Activated CD4-positive, alpha-beta T cell treated with anti-CD3 and anti-CD28 coated beads for 36 hours (primary cell): Measurements from ENCODE around the gene SNRK. TPM values are rescaled to one million over a fixed set of nuclear protein-coding genes. Genes with fewer than 3 reads are reported as not detected.
A peak's percentile ranks its signal among the peaks of the same experiment; 100 is the strongest.

Experiments
- ATAC-seq: fragments of 200-7000 bp; cut with Tn5 transposase; one replicate; pipeline ENCODE4 v1.10.0; 2021; ENCODE audit warnings: mild to moderate bottlenecking, moderate library complexity
- CTCF ChIA-PET: fragments of 350-600 bp; sonication (Branson Sonifier 250); formaldehyde crosslinking; loops from one replicate; lab custom pipeline; 2021; ENCODE audit warnings: antibody characterized with exemption; lab: Charles Lee
- POLR2A ChIA-PET: fragments of 350-600 bp; sonication (Branson Sonifier 250); formaldehyde crosslinking; loops from one replicate; lab custom pipeline; 2021; ENCODE audit warnings: antibody characterized with exemption, inconsistent platforms; lab: Charles Lee
- DNase-seq: peaks from one replicate; pipeline ENCODE4 v3.0.0-alpha.2; 2020
- H3K27ac Mint-ChIP-seq: one replicate; pipeline ENCODE4 v1.8.0; 2021; ENCODE audit warnings: mixed read lengths
- H3K27me3 Mint-ChIP-seq: one replicate; pipeline ENCODE4 v1.8.0; 2021; ENCODE audit warnings: mixed read lengths
- H3K36me3 Mint-ChIP-seq: one replicate; pipeline ENCODE4 v1.8.0; 2021; ENCODE audit warnings: low read depth, mixed read lengths
- H3K4me1 Mint-ChIP-seq: one replicate; pipeline ENCODE4 v1.8.0; 2021; ENCODE audit warnings: mixed read lengths
- H3K4me3 Mint-ChIP-seq: one replicate; pipeline ENCODE4 v1.8.0; 2021; ENCODE audit warnings: mild to moderate bottlenecking, moderate library complexity, mixed read lengths
- H3K9me3 Mint-ChIP-seq: one replicate; pipeline ENCODE4 v1.8.0; 2021; ENCODE audit warnings: low read depth, mixed read lengths
- intact Hi-C, 2 experiments: fragments of 100-400 bp; cut with DNase I in 1 of 2; cut with micrococcal nuclease in 1 of 2; formaldehyde crosslinking; loops; one replicate each; pipeline versions ENCODE4 v1.14.2 to v1.15.1; 2022 to 2024; cut with DNase I, micrococcal nuclease
- total RNA-seq, 2 experiments: library from RNA; stranded (reverse); gene quantifications; one replicate each; pipeline ENCODE4 v1.2.3, GENCODE V29; 2021

The SNRK gene
- total RNA-seq, 2 experiments from 2014 or later, result 19.5 to 22.9 TPM

DNA sequence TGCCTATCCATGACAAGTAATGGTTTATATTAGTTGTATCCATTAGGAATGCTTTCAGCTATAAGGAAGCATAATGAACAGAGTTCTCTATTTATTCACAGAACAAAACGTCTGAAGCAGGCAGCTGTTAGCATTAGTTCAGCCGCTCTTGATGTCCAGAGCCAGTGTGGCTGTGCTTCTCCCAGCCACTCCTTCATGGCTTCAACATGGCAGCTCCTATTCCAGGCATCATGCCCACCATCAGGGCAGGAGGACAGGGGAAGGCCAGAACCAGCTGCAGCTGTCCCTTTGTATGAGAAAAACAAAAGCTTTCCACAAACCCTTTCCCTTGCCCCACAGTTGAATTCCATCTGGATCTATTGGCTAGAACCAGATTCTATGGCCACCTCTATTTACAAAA lies 12.9 kb upstream of the SNRK start:
- Mint-ChIP-seq H3K36me3 (no peaks in the 10 kb centered on the region), H3K4me3 (no peak overlapping the region), H3K9me3 (no peaks in the 10 kb centered on the region), H3K4me1 (no peaks in the 10 kb centered on the region), H3K27me3 (no peaks in the 10 kb centered on the region), H3K27ac (no peak overlapping the region)
- intact Hi-C loops, result no loop called here
- POLR2A ChIA-PET, result no interaction called here
- ATAC-seq (no peak), DNase-seq (no peak)
- CTCF ChIA-PET, result no interaction called here

GRCh38 chr3:43279082-43279481 lies 7.3 kb upstream of the SNRK start:
- ChIA-PET CTCF (interaction anchor here (0.8 kb wide), 1 partner anchor 225 kb away, joined by 3 read pairs; no protein-coding TSS in a partner anchor), POLR2A (no interaction called here)
- DNase-seq (no peak), ATAC-seq (peak; percentile 61)
- no peak overlapping the region for H3K4me3 Mint-ChIP-seq
- no peaks in the 10 kb centered on the region for H3K9me3 Mint-ChIP-seq
- H3K4me1 Mint-ChIP-seq, result peaks cover 7% of the 10 kb centered on the region
- intact Hi-C loops, result no loop called here
- no peaks in the 10 kb centered on the region for H3K27me3 Mint-ChIP-seq
- H3K27ac Mint-ChIP-seq, result no peak overlapping the region
- H3K36me3 Mint-ChIP-seq, result no peaks in the 10 kb centered on the region

DNA sequence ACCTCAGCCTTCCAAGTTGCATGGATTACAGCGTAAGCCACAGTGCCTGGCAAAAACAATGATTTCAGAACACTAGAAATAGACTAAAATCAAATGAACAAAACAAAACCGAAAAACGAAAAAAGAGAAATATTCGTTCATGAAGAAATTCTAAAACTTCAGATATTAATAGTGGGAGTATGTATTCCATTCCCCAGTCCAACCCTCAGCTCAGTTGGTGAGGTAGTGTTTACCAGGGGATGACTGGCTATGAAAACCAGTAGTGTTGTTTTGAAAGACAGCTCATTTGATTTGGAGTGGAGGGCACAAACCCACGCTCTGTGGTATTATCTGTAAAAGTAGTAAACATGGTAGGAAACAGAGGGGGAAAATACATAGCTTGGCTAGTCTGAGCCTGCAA lies 6.8 kb upstream of the SNRK start:
- ChIA-PET POLR2A (no interaction called here), CTCF (interaction anchor here (0.8 kb wide), 1 partner anchor 224 kb away, joined by 3 read pairs; no protein-coding TSS in a partner anchor)
- Mint-ChIP-seq H3K4me3 (no peak overlapping the region), H3K27ac (peak overlapping the region; percentile 58), H3K4me1 (peaks cover 7% of the 10 kb centered on the region), H3K36me3 (no peaks in the 10 kb centered on the region), H3K9me3 (no peaks in the 10 kb centered on the region), H3K27me3 (no peaks in the 10 kb centered on the region)
- DNase-seq (no peak), ATAC-seq (peak; percentile 33)
- intact Hi-C loops, result no loop called here

- ChIA-PET CTCF (no interaction called here), POLR2A (no interaction called here)
- no peak overlapping the region for H3K27ac Mint-ChIP-seq
- peaks cover 11% of the 10 kb centered on the region for H3K4me1 Mint-ChIP-seq
- H3K9me3 Mint-ChIP-seq, result no peaks in the 10 kb centered on the region
- H3K27me3 Mint-ChIP-seq, result no peaks in the 10 kb centered on the region
- no peak overlapping the region for H3K4me3 Mint-ChIP-seq
- intact Hi-C loops, result loop anchor here in 1 of 2 experiments (10.0 kb wide), 2 partner anchors 476 to 506 kb away; partner anchors contain the start of genes ACKR2, CCDC13 and HIGD1A
- DNase-seq (no peak), ATAC-seq (no peak)
- H3K36me3 Mint-ChIP-seq, result no peaks in the 10 kb centered on the region
Observed at GRCh38 chr3:43281020-43281419, 5.3 kb upstream of the SNRK start.

GRCh38 chr3:43284171-43284570 lies 2.2 kb upstream of the SNRK start:
- CTCF ChIA-PET, result interaction anchor here (1.2 to 1.6 kb wide), 3 partner anchors 9 to 322 kb away, joined by 3 to 6 read pairs (median 5); no protein-coding TSS in a partner anchor
- Mint-ChIP-seq H3K9me3 (no peaks in the 10 kb centered on the region), H3K27ac (no peak overlapping the region), H3K36me3 (peaks cover 3% of the 10 kb centered on the region), H3K4me3 (no peak overlapping the region), H3K4me1 (peaks cover 21% of the 10 kb centered on the region), H3K27me3 (no peaks in the 10 kb centered on the region)
- intact Hi-C loops, result loop anchor here in 1 of 2 experiments (10.0 kb wide), 2 partner anchors 479 to 509 kb away; partner anchors contain the start of genes ACKR2, CCDC13 and HIGD1A
- POLR2A ChIA-PET, result no interaction called here
- ATAC-seq, result no peak
- no peak for DNase-seq

GRCh38 chr3:43285644-43286043 lies 696 bp upstream of the SNRK start:
- POLR2A ChIA-PET, result no interaction called here
- CTCF ChIA-PET, result interaction anchor here (0.5 to 1.6 kb wide), 7 partner anchors 9 to 323 kb away, joined by 3 to 6 read pairs (median 3); no protein-coding TSS in a partner anchor

GRCh38 chr3:43286841-43287499 lies 630 bp downstream of the SNRK start:
- ChIA-PET POLR2A (interaction anchor here (0.7 kb wide), 1 partner anchor 82 kb away, joined by 3 read pairs; no protein-coding TSS in a partner anchor), CTCF (interaction anchor here (0.6 to 1.0 kb wide), 3 partner anchors 11 to 213 kb away, joined by 3 to 4 read pairs (median 3); no protein-coding TSS in a partner anchor)
- peaks cover 7% of the 10 kb centered on the region for H3K36me3 Mint-ChIP-seq
- H3K4me3 Mint-ChIP-seq, result peak overlapping the region; percentile 94
- H3K9me3 Mint-ChIP-seq, result no peaks in the 10 kb centered on the region
- H3K27ac Mint-ChIP-seq, result peak overlapping the region; percentile 96
- peak; percentile 50 for DNase-seq
- intact Hi-C loops, result loop anchor here (1.0 to 10.0 kb wide), 14 partner anchors 90 to 1325 kb away; partner anchors contain the start of genes POMGNT2 (in 2 of the 2), ABHD5 (in 1 of the 2), ACKR2 (in 1 of the 2) and ANO10 (in 1 of the 2)
- peak; percentile 19 for ATAC-seq
- peaks cover 42% of the 10 kb centered on the region for H3K4me1 Mint-ChIP-seq
- H3K27me3 Mint-ChIP-seq, result no peaks in the 10 kb centered on the region

More at GRCh38 chr3:43285644-43286043, 696 bp upstream of the SNRK start:
- H3K9me3 Mint-ChIP-seq, result no peaks in the 10 kb centered on the region
- H3K36me3 Mint-ChIP-seq, result peaks cover 7% of the 10 kb centered on the region
- H3K27ac Mint-ChIP-seq, result peak overlapping the region; percentile 94
- peaks cover 33% of the 10 kb centered on the region for H3K4me1 Mint-ChIP-seq
- peak overlapping the region; percentile 88 for H3K4me3 Mint-ChIP-seq
- ATAC-seq (no peak), DNase-seq (no peak)
- no peaks in the 10 kb centered on the region for H3K27me3 Mint-ChIP-seq
- intact Hi-C loops, result loop anchor here (1.0 to 10.0 kb wide), 14 partner anchors 92 to 1323 kb away; partner anchors contain the start of genes POMGNT2 (in 2 of the 2), ABHD5 (in 1 of the 2), ACKR2 (in 1 of the 2) and ANO10 (in 1 of the 2)

DNA sequence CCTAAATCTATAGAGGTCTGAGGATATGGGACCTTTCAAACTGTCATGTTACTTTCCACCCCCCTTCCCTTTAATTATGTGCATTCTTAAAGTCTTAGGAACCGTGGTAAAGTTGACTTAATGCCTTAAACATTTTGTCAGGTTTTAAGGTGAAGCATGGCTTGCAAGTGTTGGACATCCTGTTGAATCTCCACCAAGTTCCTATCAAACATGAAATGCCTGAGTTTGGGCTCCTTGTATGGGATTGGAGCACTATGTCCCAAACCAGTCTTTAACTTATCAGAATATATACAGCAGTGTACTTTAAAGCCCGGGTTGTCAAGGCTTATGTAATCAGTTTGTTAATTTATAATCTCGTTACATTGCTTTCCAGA lies 1.1 kb downstream of the SNRK start:
- CTCF ChIA-PET, result interaction anchor here (0.9 kb wide), 1 partner anchor 213 kb away, joined by 4 read pairs; no protein-coding TSS in a partner anchor
- intact Hi-C loops, result loop anchor here (2.0 to 10.0 kb wide), 10 partner anchors 90 to 1325 kb away; partner anchors contain the start of genes ACKR2 (in 1 of the 2), CCDC13 (in 1 of the 2), HIGD1A (in 1 of the 2) and POMGNT2 (in 1 of the 2)
- DNase-seq (no peak), ATAC-seq (no peak)
- peak overlapping the region; percentile 94 for H3K4me3 Mint-ChIP-seq
- no peaks in the 10 kb centered on the region for H3K9me3 Mint-ChIP-seq
- peaks cover 7% of the 10 kb centered on the region for H3K36me3 Mint-ChIP-seq
- peak overlapping the region; percentile 96 for H3K27ac Mint-ChIP-seq
- peaks cover 47% of the 10 kb centered on the region for H3K4me1 Mint-ChIP-seq
- no peaks in the 10 kb centered on the region for H3K27me3 Mint-ChIP-seq
- POLR2A ChIA-PET, result interaction anchor here (0.7 kb wide), 1 partner anchor 82 kb away, joined by 3 read pairs; no protein-coding TSS in a partner anchor

DNA sequence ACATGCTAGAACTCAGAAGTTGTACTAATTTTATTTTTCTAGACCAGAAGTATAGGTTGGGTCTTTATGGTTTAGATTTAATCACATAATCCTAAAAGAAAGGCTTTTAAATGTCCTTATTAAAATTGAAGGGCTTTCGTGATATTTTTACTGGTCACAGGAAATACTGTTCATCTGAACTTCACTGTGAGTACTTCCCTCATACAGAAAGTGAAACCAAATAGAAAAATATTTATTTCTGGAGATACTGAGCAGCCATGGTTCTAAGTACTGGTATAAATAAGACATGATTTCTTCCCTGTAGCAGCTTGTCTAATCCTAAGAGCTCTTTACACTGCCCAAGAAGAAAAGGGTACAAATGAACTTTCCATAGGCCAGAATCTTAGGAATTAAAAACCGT lies 2.0 kb downstream of the SNRK start:
- intact Hi-C loops, result loop anchor here (5.0 to 10.0 kb wide), 6 partner anchors 89 to 1326 kb away; partner anchors contain the start of genes ACKR2 (in 1 of the 2), CCDC13 (in 1 of the 2), HIGD1A (in 1 of the 2) and POMGNT2 (in 1 of the 2)
- Mint-ChIP-seq H3K4me1 (peaks cover 55% of the 10 kb centered on the region), H3K27me3 (no peaks in the 10 kb centered on the region), H3K27ac (peak overlapping the region; percentile 94), H3K9me3 (no peaks in the 10 kb centered on the region), H3K36me3 (peaks cover 7% of the 10 kb centered on the region), H3K4me3 (peak overlapping the region; percentile 94)
- peak; percentile 48 for ATAC-seq
- CTCF ChIA-PET, result interaction anchor here (0.6 to 1.5 kb wide), 3 partner anchors 10 to 34 kb away, joined by 3 to 4 read pairs (median 4); no protein-coding TSS in a partner anchor
- POLR2A ChIA-PET, result no interaction called here
- no peak for DNase-seq

DNA sequence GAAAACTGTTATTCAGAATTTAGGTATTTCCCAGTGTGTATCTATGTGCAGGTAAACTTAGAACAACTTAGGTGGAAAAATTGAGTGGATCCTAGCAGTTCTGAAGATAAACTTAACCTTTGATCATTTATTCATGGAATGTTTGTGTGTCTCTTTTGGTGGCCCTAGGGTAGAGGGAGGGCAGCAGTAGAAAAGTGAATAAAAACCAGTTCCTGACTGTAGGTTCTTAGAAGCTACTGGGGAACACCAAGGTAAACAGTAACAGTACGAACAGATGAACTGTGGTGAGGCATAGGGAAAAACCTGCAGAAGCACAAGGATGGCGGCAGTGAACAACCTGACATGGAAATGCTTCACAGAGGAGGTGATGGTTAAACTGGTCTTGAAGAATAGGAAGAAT lies 2.5 kb downstream of the SNRK start:
- Mint-ChIP-seq H3K9me3 (no peaks in the 10 kb centered on the region), H3K4me1 (peaks cover 59% of the 10 kb centered on the region), H3K27ac (peak overlapping the region; percentile 94), H3K4me3 (peak overlapping the region; percentile 94), H3K27me3 (no peaks in the 10 kb centered on the region), H3K36me3 (peaks cover 7% of the 10 kb centered on the region)
- intact Hi-C loops, result loop anchor here (1.0 to 10.0 kb wide), 7 partner anchors 8 to 1327 kb away; partner anchors contain the start of genes ACKR2 (in 1 of the 2), CCDC13 (in 1 of the 2), HIGD1A (in 1 of the 2) and POMGNT2 (in 1 of the 2)
- no peak for DNase-seq
- no peak for ATAC-seq
- POLR2A ChIA-PET, result no interaction called here
- CTCF ChIA-PET, result interaction anchor here (0.6 to 1.5 kb wide), 3 partner anchors 9 to 35 kb away, joined by 3 to 4 read pairs (median 4); no protein-coding TSS in a partner anchor

DNA sequence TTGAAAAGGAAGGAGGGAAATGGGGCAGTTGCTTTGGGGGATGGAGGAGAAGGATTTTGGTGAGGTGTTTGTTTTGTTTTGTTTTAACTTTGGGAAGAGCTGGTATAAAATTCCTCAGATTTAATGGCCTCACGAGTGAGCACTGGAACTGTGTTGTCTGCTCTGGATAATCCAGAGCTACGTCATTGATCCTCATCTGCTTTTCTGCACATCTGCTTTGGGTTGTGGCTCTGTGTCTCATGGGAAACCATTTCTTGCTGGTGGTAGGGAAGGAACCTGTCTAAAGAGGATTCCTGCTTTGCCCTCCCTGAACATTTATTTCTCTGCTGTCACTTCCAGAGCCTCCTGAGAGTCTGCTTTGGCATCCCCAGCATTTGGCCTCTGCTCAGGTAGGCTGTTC lies 3.1 kb downstream of the SNRK start:
- Mint-ChIP-seq H3K27ac (peak overlapping the region; percentile 94), H3K4me1 (peaks cover 65% of the 10 kb centered on the region), H3K9me3 (no peaks in the 10 kb centered on the region), H3K36me3 (peaks cover 7% of the 10 kb centered on the region), H3K27me3 (no peaks in the 10 kb centered on the region), H3K4me3 (peak overlapping the region; percentile 94)
- CTCF ChIA-PET, result interaction anchor here (1.0 to 2.3 kb wide), 4 partner anchors 9 to 127 kb away, joined by 3 to 9 read pairs (median 4); no protein-coding TSS in a partner anchor
- ATAC-seq, result no peak
- intact Hi-C loops, result loop anchor here (1.0 to 10.0 kb wide), 7 partner anchors 8 to 1327 kb away; partner anchors contain the start of genes ACKR2 (in 1 of the 2), CCDC13 (in 1 of the 2), HIGD1A (in 1 of the 2) and POMGNT2 (in 1 of the 2)
- POLR2A ChIA-PET, result interaction anchor here (0.7 kb wide), 1 partner anchor 294 kb away, joined by 3 read pairs; no protein-coding TSS in a partner anchor
- DNase-seq, result no peak
